Gastroesophageal sphincter (tissue), 4 donors: ENCODE data around the gene FOXP4. TPM values are rescaled to one million over a fixed set of nuclear protein-coding genes. Genes with fewer than 3 reads are reported as not detected.

Source experiments
- ATAC-seq: fragments of 150-250 bp; one replicate; pipeline ENCODE4 v1.9.1; 2016; ENCODE audit warnings: mild to moderate bottlenecking, moderate library complexity
- H3K27ac ChIP-seq, 4 donors: fragments of 200-600 bp; sonication (generic) in 3 of 4; 1 replicate in 3 of 4; 2 replicates in 1 of 4; pipeline ENCODE4 v1.5.1; 2016 to 2019
- H3K27me3 ChIP-seq: fragments of 200-600 bp; sonication (generic); one replicate; pipeline ENCODE4 v1.5.1; 2019
- H3K36me3 ChIP-seq, 2 donors: fragments of 200-600 bp; sonication (generic); one replicate each; pipeline ENCODE4 v1.5.1; 2019; ENCODE audit warnings: control low read depth in 1 of 2
- H3K4me1 ChIP-seq, 3 donors: fragments of 200-600 bp; sonication (generic); 1 replicate in 2 of 3; 2 replicates in 1 of 3; pipeline ENCODE4 v1.5.1; 2016 to 2019; ENCODE audit warnings: control low read depth in 2 of 3
- H3K4me3 ChIP-seq, 2 donors: fragments of 200-600 bp; sonication (generic); one replicate each; pipeline ENCODE4 v1.5.1; 2019; ENCODE audit warnings: mild to moderate bottlenecking in 1 of 2, moderate library complexity in 1 of 2
- H3K9me3 ChIP-seq, 3 donors: fragments of 200-600 bp; sonication (generic); one replicate each; pipeline ENCODE4 v1.5.1; 2017 to 2019; ENCODE audit warnings: control low read depth in 2 of 3
- EP300 ChIP-seq: sonication (generic); formaldehyde crosslinking; IDR thresholded peaks from one replicate; pipeline ENCODE4 v1.6.1; 2017; ENCODE audit warnings: antibody characterized with exemption, mild to moderate bottlenecking
- POLR2A ChIP-seq, 2 donors: fragments of 450-650 bp; IDR thresholded peaks; one replicate each; pipeline ENCODE4 v1.6.1; 2017; ENCODE audit warnings: antibody characterized with exemption in 2 of 2, mild to moderate bottlenecking in 2 of 2, moderate library complexity in 1 of 2
- POLR2AphosphoS5 ChIP-seq: sonication (generic); formaldehyde crosslinking; IDR thresholded peaks from one replicate; pipeline ENCODE4 v1.6.1; 2017; ENCODE audit warnings: antibody characterized with exemption
- WGBS, 2 donors: methylation state at CpG; one replicate each; pipeline ENCODE4 v1.1.5; 2018; ENCODE audit warnings: low coverage in 1 of 2; 5-methylcytosine and 5-hydroxymethylcytosine counted together
- total RNA-seq, 4 donors: library from RNA; depleted of rRNA; stranded (reverse); fragments of >200 nt; gene quantifications; one replicate each; pipeline ENCODE4 v1.1.0, GENCODE V29; 2016
- TF ChIP-seq, protein P1 (sequence below), 4 experiments: fragments of 200-600 bp in 2 of 4; fragments of 450-650 bp in 2 of 4; sonication (generic) in 1 of 4; IDR thresholded peaks; one replicate each; pipeline ENCODE4 v1.5.1; 2017 to 2019; ENCODE audit warnings: antibody characterized with exemption in 4 of 4, mild to moderate bottlenecking in 2 of 4, moderate library complexity in 2 of 4

FOXP4 gene
- total RNA-seq, 4 donors from 2014 or later, result 8.2 to 25.8 (median 11.7) TPM

GRCh38 chr6:41504466-41505121, 41.6 kb upstream of the FOXP4 start:
- H3K27me3 ChIP-seq, result no peaks in the 10 kb centered on the region
- H3K27ac ChIP-seq, result peak overlapping the region; percentile 10 to 84 (median 77)
- H3K36me3 ChIP-seq, result no peaks in the 10 kb centered on the region
- WGBS, 2 donors, result 0 to 4% methylated on average over 3 to 21 of the region's 31 CpGs
- H3K4me3 ChIP-seq, result peak overlapping the region; percentile 22 to 49
- H3K4me1 ChIP-seq, result peaks cover 0 to 46% (median 26%) of the 10 kb centered on the region in 3 donors
- TF ChIP-seq POLR2A (IDR thresholded peaks at IDR 0.05), result no peak
- no peak for TF ChIP-seq POLR2AphosphoS5
- TF ChIP-seq EP300, result no peak
- TF ChIP-seq, protein P1, sequence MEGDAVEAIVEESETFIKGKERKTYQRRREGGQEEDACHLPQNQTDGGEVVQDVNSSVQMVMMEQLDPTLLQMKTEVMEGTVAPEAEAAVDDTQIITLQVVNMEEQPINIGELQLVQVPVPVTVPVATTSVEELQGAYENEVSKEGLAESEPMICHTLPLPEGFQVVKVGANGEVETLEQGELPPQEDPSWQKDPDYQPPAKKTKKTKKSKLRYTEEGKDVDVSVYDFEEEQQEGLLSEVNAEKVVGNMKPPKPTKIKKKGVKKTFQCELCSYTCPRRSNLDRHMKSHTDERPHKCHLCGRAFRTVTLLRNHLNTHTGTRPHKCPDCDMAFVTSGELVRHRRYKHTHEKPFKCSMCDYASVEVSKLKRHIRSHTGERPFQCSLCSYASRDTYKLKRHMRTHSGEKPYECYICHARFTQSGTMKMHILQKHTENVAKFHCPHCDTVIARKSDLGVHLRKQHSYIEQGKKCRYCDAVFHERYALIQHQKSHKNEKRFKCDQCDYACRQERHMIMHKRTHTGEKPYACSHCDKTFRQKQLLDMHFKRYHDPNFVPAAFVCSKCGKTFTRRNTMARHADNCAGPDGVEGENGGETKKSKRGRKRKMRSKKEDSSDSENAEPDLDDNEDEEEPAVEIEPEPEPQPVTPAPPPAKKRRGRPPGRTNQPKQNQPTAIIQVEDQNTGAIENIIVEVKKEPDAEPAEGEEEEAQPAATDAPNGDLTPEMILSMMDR (IDR thresholded peaks at IDR 0.05), result no peak
- no peaks in the 10 kb centered on the region for H3K9me3 ChIP-seq
- ATAC-seq, result peak; percentile 0

GRCh38 chr6:41505122-41506049, 40.8 kb upstream of the FOXP4 start:
- H3K27me3 ChIP-seq, result peaks cover 4% of the 10 kb centered on the region
- H3K36me3 ChIP-seq, result no peaks in the 10 kb centered on the region
- H3K4me3 ChIP-seq, result peak overlapping the region; percentile 6 to 49
- peak overlapping the region; percentile 1 to 84 (median 77) for H3K27ac ChIP-seq
- 8 to 17% methylated on average over 1 to 23 of the region's 57 CpGs for WGBS, 2 donors
- TF ChIP-seq, protein P1 (IDR thresholded peaks at IDR 0.05), result peak in 2 of 4 experiments; percentile 23 to 40
- no peak for TF ChIP-seq POLR2A (IDR thresholded peaks at IDR 0.05)
- peak; percentile 76 for TF ChIP-seq POLR2AphosphoS5
- no peaks in the 10 kb centered on the region for H3K9me3 ChIP-seq
- H3K4me1 ChIP-seq, result peaks cover 0 to 46% (median 26%) of the 10 kb centered on the region in 3 donors
- ATAC-seq, result peak; percentile 88

GRCh38 chr6:41508479-41508878, 37.7 kb upstream of the FOXP4 start:
- peaks cover 0 to 34% (median 21%) of the 10 kb centered on the region in 3 donors for H3K4me1 ChIP-seq
- H3K36me3 ChIP-seq, result no peaks in the 10 kb centered on the region
- no peak for ATAC-seq
- H3K4me3 ChIP-seq, result no peak overlapping the region
- H3K27ac ChIP-seq, result no peak overlapping the region
- H3K9me3 ChIP-seq, result no peaks in the 10 kb centered on the region
- WGBS, 2 donors, result 84 to 86% methylated on average over 3 to 5 of the region's 6 CpGs
- TF ChIP-seq EP300, result no peak
- TF ChIP-seq, protein P1 (IDR thresholded peaks at IDR 0.05), result no peak
- TF ChIP-seq POLR2A (IDR thresholded peaks at IDR 0.05), result no peak
- no peak for TF ChIP-seq POLR2AphosphoS5
- peaks cover 23% of the 10 kb centered on the region for H3K27me3 ChIP-seq

GRCh38 chr6:41509580-41509979, 36.6 kb upstream of the FOXP4 start:
- H3K27ac ChIP-seq, result no peak overlapping the region
- H3K9me3 ChIP-seq, result no peaks in the 10 kb centered on the region
- H3K4me1 ChIP-seq, result peaks cover 0 to 23% (median 14%) of the 10 kb centered on the region in 3 donors
- H3K36me3 ChIP-seq, result no peaks in the 10 kb centered on the region
- no peak for TF ChIP-seq POLR2AphosphoS5
- TF ChIP-seq EP300, result no peak
- no peak for TF ChIP-seq POLR2A (IDR thresholded peaks at IDR 0.05)
- TF ChIP-seq, protein P1 (IDR thresholded peaks at IDR 0.05), result no peak
- no peak for ATAC-seq
- H3K4me3 ChIP-seq, result no peak overlapping the region
- H3K27me3 ChIP-seq, result peaks cover 23% of the 10 kb centered on the region
- WGBS, 2 donors, result 47 to 65% methylated on average over 3 to 4 of the region's 5 CpGs
